ENCODE results near the gene SHROOM2. TPM values are rescaled to one million over a fixed set of nuclear protein-coding genes. Genes with fewer than 3 reads are reported as not detected.

Gene SHROOM2
- total RNA-seq, 1 experiment from 2014 or later = 13.9 TPM

DNA sequence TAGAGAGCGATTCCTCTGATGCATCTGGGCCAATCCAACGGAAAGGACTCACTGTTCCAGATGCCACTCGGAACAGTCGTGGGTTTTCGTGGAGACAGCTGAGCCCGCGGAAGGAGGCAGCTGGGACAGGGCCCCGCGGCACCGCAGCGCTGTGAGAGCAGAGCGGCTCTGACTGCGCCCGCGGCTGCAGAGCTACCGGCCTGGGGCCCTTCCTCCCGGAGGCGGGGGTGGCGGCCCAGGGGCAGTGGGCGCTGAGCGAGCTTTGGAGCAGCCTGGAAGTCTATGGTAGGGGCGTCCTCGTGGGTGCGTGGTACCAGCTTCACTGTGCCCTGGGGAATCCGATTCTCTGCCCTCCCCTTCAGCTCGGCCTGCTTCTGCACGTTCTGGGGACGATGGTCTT lies 205.8 kb downstream of the SHROOM2 start:
- Histone ChIP-seq H2BK120ac (ENCODE audit: low read depth, low read length, poor library complexity, severe bottlenecking) (no peak overlapping the region), H3T11ph (ENCODE audit: low read length) (no peak overlapping the region), H4K91ac (ENCODE audit: insufficient read length, low read depth, low read length) (no peak overlapping the region), H2AK5ac (ENCODE audit: insufficient read length, low read length) (no peak overlapping the region), H4K5ac (ENCODE audit: insufficient read length, low read depth, low read length) (no peak overlapping the region), H3K4ac (ENCODE audit: low read depth, low read length) (no peak overlapping the region), H3K23ac (ENCODE audit: insufficient read length, low read depth, low read length) (no peak overlapping the region), H3K4me1 (ENCODE audit: insufficient read depth, low read length) (no peaks in the 10 kb centered on the region), H2BK5ac (ENCODE audit: insufficient read length, low read length) (no peak overlapping the region), H3K23me2 (ENCODE audit: insufficient read length, low read depth, low read length, poor library complexity, severe bottlenecking) (no peaks in the 10 kb centered on the region), H4K8ac (replicated peaks; ENCODE audit: insufficient read length, low read depth, low read length) (no peak overlapping the region), H2BK15ac (ENCODE audit: low read depth, low read length) (no peak overlapping the region), H3K4me2 (ENCODE audit: insufficient read depth, insufficient read length, low read length) (no peak overlapping the region), H3K9ac (ENCODE audit: extremely low read depth, insufficient read length, low read length) (no peak overlapping the region), H2AFZ (ENCODE audit: low read length) (no peak overlapping the region), H3K79me1 (ENCODE audit: insufficient read depth, low read depth, low read length, poor library complexity, severe bottlenecking) (no peaks in the 10 kb centered on the region), H4K20me1 (ENCODE audit: control insufficient read depth, insufficient read depth, insufficient read length) (no peaks in the 10 kb centered on the region), H3K79me2 (ENCODE audit: insufficient read depth, low read length) (no peaks in the 10 kb centered on the region), H3K18ac (ENCODE audit: insufficient read length, low read depth, low read length) (no peak overlapping the region), H3K27ac (ENCODE audit: insufficient read length, low read depth, low read length) (no peak overlapping the region), H2BK12ac (ENCODE audit: insufficient read length, low read depth, low read length) (no peak overlapping the region), H3K27me3 (ENCODE audit: insufficient read depth, low read length) (no peaks in the 10 kb centered on the region), H3K56ac (ENCODE audit: insufficient read length, low read depth, low read length) (no peak overlapping the region), H2BK20ac (ENCODE audit: low read depth, low read length, poor library complexity, severe bottlenecking) (no peak overlapping the region), H3K9me3 (ENCODE audit: control insufficient read depth, low read depth, low read length) (no peaks in the 10 kb centered on the region), H3K14ac (ENCODE audit: insufficient read depth, low read length) (no peak overlapping the region)
- peaks cover 53 to 55% of the 10 kb centered on the region in 2 experiments for H3K9me3 Mint-ChIP-seq
- no peak overlapping the region for H3K4me3 Mint-ChIP-seq
- 0 out of 4 replicates have a peak, but pooled peaks cover 0 to 3% of the 10 kb centered on the region in 2 experiments for H3K4me1 Mint-ChIP-seq
- TF ChIP-seq, protein P1, sequence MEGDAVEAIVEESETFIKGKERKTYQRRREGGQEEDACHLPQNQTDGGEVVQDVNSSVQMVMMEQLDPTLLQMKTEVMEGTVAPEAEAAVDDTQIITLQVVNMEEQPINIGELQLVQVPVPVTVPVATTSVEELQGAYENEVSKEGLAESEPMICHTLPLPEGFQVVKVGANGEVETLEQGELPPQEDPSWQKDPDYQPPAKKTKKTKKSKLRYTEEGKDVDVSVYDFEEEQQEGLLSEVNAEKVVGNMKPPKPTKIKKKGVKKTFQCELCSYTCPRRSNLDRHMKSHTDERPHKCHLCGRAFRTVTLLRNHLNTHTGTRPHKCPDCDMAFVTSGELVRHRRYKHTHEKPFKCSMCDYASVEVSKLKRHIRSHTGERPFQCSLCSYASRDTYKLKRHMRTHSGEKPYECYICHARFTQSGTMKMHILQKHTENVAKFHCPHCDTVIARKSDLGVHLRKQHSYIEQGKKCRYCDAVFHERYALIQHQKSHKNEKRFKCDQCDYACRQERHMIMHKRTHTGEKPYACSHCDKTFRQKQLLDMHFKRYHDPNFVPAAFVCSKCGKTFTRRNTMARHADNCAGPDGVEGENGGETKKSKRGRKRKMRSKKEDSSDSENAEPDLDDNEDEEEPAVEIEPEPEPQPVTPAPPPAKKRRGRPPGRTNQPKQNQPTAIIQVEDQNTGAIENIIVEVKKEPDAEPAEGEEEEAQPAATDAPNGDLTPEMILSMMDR (conservative IDR thresholded peaks at IDR 0.05) = no peak
- no peak overlapping the region for H3K27ac Mint-ChIP-seq
- no peak for DNase-seq
- peaks cover 4 to 24% (median 24%) of the 10 kb centered on the region in 3 experiments; a peak in 6 of 7 replicates for H3K36me3 Mint-ChIP-seq (ENCODE audit: insufficient read depth in 1 of 3, low read depth in 3 of 3)
- WGBS (ENCODE audit: extremely low coverage, insufficient read length, low lambda C conversion rate) = no CpG with 5 or more reads among the region's 28 CpGs
- H3K27me3 Mint-ChIP-seq (ENCODE audit: low read depth) = no peaks in the 10 kb centered on the region
